Neural cell (in vitro differentiated cells): ENCODE measurements around the gene ADCY7. TPM values are rescaled to one million over a fixed set of nuclear protein-coding genes. Genes with fewer than 3 reads are reported as not detected.

ENCODE experiments used
- H2AFZ ChIP-seq: fragments of 200-600, 300-800 bp; sonication (generic), shearing (Covaris generic); 2 replicates; pipeline ENCODE4 v1.6.0; 2014; ENCODE audit warnings: low read depth, mild to moderate bottlenecking, antibody characterized with exemption, low read length, moderate library complexity
- H3F3A ChIP-seq: fragments of 200-600 bp; shearing (Covaris generic); 2 replicates; pipeline ENCODE4 v1.6.1; 2016; ENCODE audit warnings: mild to moderate bottlenecking, moderate library complexity, mixed read lengths, antibody characterized with exemption, low read length; ENCODE audit not compliant: insufficient read depth, poor library complexity, severe bottlenecking
- H3K27ac ChIP-seq: fragments of 200-600, 300-800 bp; sonication (generic), shearing (Covaris generic); 2 replicates; pipeline ENCODE4 v1.5.1; 2014; ENCODE audit warnings: mild to moderate bottlenecking, low read length, moderate library complexity
- H3K27me3 ChIP-seq: fragments of 300-800, 200-600 bp; sonication (generic), shearing (Covaris generic); 2 replicates; pipeline ENCODE4 v1.6.0; 2014; ENCODE audit warnings: mild to moderate bottlenecking, low read depth, low read length, moderate library complexity; ENCODE audit not compliant: insufficient read depth
- H3K36me3 ChIP-seq: fragments of 300-800, 200-600 bp; sonication (generic), shearing (Covaris generic); 2 replicates; pipeline ENCODE4 v1.5.1; 2014; ENCODE audit warnings: mild to moderate bottlenecking, antibody characterized with exemption, low read length, moderate library complexity; ENCODE audit not compliant: insufficient read depth
- H3K4me2 ChIP-seq: fragments of 300-800, 200-600 bp; sonication (generic), shearing (Covaris generic); 2 replicates; pipeline ENCODE4 v1.6.0; 2014; ENCODE audit warnings: mild to moderate bottlenecking, low read length
- H3K4me3 ChIP-seq: fragments of 300-800, 200-600 bp; sonication (generic), shearing (Covaris generic); 2 replicates; pipeline ENCODE4 v1.5.1; 2014; ENCODE audit warnings: mild to moderate bottlenecking, low read length, moderate library complexity
- H3K79me2 ChIP-seq: fragments of 200-600 bp; shearing (Covaris generic); replicated peaks from 2 replicates; pipeline ENCODE4 v1.6.0; 2014; ENCODE audit warnings: mild to moderate bottlenecking, low read length, moderate library complexity; ENCODE audit not compliant: insufficient read depth
- H3K9ac ChIP-seq: fragments of 300-800, 200-600 bp; sonication (generic), shearing (Covaris generic); 2 replicates; pipeline ENCODE4 v1.6.1; 2016; ENCODE audit warnings: mild to moderate bottlenecking, low read length, mixed read lengths
- H3K9me2 ChIP-seq: fragments of 200-600 bp; shearing (Covaris generic); 2 replicates; pipeline ENCODE4 v1.6.1; 2016; ENCODE audit warnings: mild to moderate bottlenecking, low read length, mixed read lengths; ENCODE audit not compliant: insufficient read depth
- H3K9me3 ChIP-seq: fragments of 200-600, 300-800 bp; sonication (generic), shearing (Covaris generic); 2 replicates; pipeline ENCODE4 v1.6.1; 2016; ENCODE audit warnings: mild to moderate bottlenecking, mixed run types, low read length, moderate library complexity, mixed read lengths
- H4K20me1 ChIP-seq: fragments of 200-600 bp; shearing (Covaris generic); 2 replicates; pipeline ENCODE4 v1.6.1; 2016; ENCODE audit warnings: mild to moderate bottlenecking, mixed run types; ENCODE audit not compliant: insufficient read depth
- CTCF ChIP-seq: fragments of 450-650 bp; IDR thresholded peaks from 2 replicates; pipeline ENCODE4 v1.5.1; 2014; ENCODE audit warnings: antibody characterized with exemption, mild to moderate bottlenecking, moderate library complexity; ENCODE audit not compliant: poor library complexity, severe bottlenecking
- EP300 ChIP-seq: fragments of 450-650 bp; conservative IDR thresholded peaks from 2 replicates; pipeline ENCODE4 v1.6.1; 2014; ENCODE audit warnings: antibody characterized with exemption, mild to moderate bottlenecking, moderate library complexity; ENCODE audit not compliant: poor library complexity, severe bottlenecking
- EZH2 ChIP-seq: fragments of 200-600, 300-800 bp; shearing (Covaris generic), sonication (generic); IDR thresholded peaks from 2 replicates; pipeline ENCODE4 v1.6.1; 2014; ENCODE audit warnings: antibody characterized with exemption, low read length, borderline replicate concordance, mild to moderate bottlenecking; ENCODE audit not compliant: insufficient read depth, poor library complexity, severe bottlenecking
- MXI1 ChIP-seq: fragments of 450-650 bp; conservative IDR thresholded peaks from 2 replicates; pipeline ENCODE4 v1.6.1; 2014; ENCODE audit warnings: antibody characterized with exemption, mild to moderate bottlenecking; ENCODE audit not compliant: poor library complexity, severe bottlenecking
- POLR2AphosphoS5 ChIP-seq: IDR thresholded peaks from 2 replicates; pipeline ENCODE4 v1.6.1; 2012
- RAD21 ChIP-seq: fragments of 450-650 bp; conservative IDR thresholded peaks from 2 replicates; pipeline ENCODE4 v1.6.1; 2014; ENCODE audit warnings: antibody characterized with exemption, mild to moderate bottlenecking, moderate library complexity
- REST ChIP-seq: IDR thresholded peaks from 2 replicates; pipeline ENCODE4 v1.6.1; 2012; ENCODE audit warnings: borderline replicate concordance
- SMC3 ChIP-seq: fragments of 450-650 bp; conservative IDR thresholded peaks from 2 replicates; pipeline ENCODE4 v1.6.1; 2014; ENCODE audit warnings: antibody characterized with exemption, mild to moderate bottlenecking, moderate library complexity; ENCODE audit not compliant: poor library complexity
- TAF1 ChIP-seq: IDR thresholded peaks from 2 replicates; pipeline ENCODE4 v1.6.1; 2012; ENCODE audit warnings: low read depth
- polyA plus RNA-seq: library from polyadenylated mRNA; depleted of rRNA; stranded (reverse); fragments of >200 nt; gene quantifications from 2 replicates; pipeline ENCODE4 v1.2.3, GENCODE V29; 2014

The ADCY7 gene
- polyA plus RNA-seq, 1 donor from 2014 or later, result 2.0 TPM

GRCh38 chr16:50302472-50303005, 36.2 kb downstream of the ADCY7 start:
- H2AFZ ChIP-seq, result no peak overlapping the region
- H3K9me3 ChIP-seq, result no peaks in the 10 kb centered on the region
- no peaks in the 10 kb centered on the region for H3K9me2 ChIP-seq
- no peaks in the 10 kb centered on the region for H3K27me3 ChIP-seq
- H3K79me2 ChIP-seq, result no peaks in the 10 kb centered on the region
- no peaks in the 10 kb centered on the region for H3F3A ChIP-seq
- TF ChIP-seq SMC3, result no peak
- no peak for TF ChIP-seq EP300
- no peak for TF ChIP-seq CTCF
- TF ChIP-seq RAD21, result no peak
- no peak for TF ChIP-seq EZH2
- TF ChIP-seq REST, result no peak
- no peak for TF ChIP-seq TAF1
- no peak for TF ChIP-seq MXI1
- TF ChIP-seq POLR2AphosphoS5, result no peak
- no peak overlapping the region for H3K9ac ChIP-seq
- H3K36me3 ChIP-seq, result no peaks in the 10 kb centered on the region
- no peak overlapping the region for H3K27ac ChIP-seq
- no peaks in the 10 kb centered on the region for H4K20me1 ChIP-seq
- H3K4me2 ChIP-seq, result no peak overlapping the region
- no peak overlapping the region for H3K4me3 ChIP-seq

- no peaks in the 10 kb centered on the region for H3F3A ChIP-seq
- no peaks in the 10 kb centered on the region for H4K20me1 ChIP-seq
- TF ChIP-seq EZH2 (no peak), SMC3 (no peak), RAD21 (no peak), REST (no peak), POLR2AphosphoS5 (no peak), EP300 (no peak), MXI1 (no peak), TAF1 (no peak), CTCF (no peak)
- H3K27ac ChIP-seq, result no peak overlapping the region
- no peak overlapping the region for H3K4me2 ChIP-seq
- no peak overlapping the region for H3K4me3 ChIP-seq
- no peaks in the 10 kb centered on the region for H3K27me3 ChIP-seq
- no peaks in the 10 kb centered on the region for H3K9me3 ChIP-seq
- H3K79me2 ChIP-seq, result no peaks in the 10 kb centered on the region
- H3K9me2 ChIP-seq, result no peaks in the 10 kb centered on the region
- H2AFZ ChIP-seq, result no peak overlapping the region
- H3K9ac ChIP-seq, result no peak overlapping the region
- H3K36me3 ChIP-seq, result no peaks in the 10 kb centered on the region
These were observed 36.8 kb downstream of the ADCY7 start for GRCh38 chr16:50303041-50303604.
